ENCODE data around the gene SAPCD1.

The SAPCD1 gene

DNA sequence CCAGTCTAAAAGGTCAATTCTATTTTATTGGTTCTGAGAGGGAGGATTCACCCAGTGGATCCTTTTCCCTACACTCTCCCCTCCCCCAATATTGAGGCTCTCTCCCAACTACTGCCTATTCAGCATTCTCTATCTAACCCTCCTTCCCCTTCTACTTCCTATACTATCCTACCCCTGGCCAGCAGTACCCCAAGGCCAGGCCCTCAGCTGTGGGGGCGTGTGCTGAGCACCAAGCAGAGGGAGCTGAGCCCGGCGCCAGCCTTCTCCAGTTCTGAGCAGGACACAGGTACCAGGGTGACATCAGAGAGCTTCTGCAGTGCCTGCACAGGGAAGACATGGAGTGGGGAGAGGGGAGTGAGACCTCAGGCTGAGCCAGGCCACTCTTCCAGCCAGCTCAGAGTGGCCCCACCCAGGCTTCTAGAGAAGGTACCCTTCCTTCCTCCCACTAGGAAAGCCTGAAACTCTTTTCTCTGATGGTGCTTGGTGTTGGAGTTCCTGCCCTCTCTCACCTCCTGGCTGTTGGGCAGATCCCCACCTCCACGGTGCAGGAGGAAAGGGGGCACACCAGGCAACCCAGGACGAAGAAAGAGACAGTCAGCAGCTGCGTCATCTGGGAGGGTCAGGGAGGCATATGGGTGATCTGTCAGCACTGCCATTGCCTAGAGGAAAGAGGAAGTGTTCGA is 35.3 kb upstream of the SAPCD1 start:
- Mint-ChIP-seq H3K27ac (peak overlapping the region; percentile 5), H3K9me3 (no peaks in the 10 kb centered on the region), H3K27me3 (no peaks in the 10 kb centered on the region), H3K4me3 (peak overlapping the region; percentile 60), H3K4me1 (peaks cover 48% of the 10 kb centered on the region), H3K36me3 (peaks cover 2% of the 10 kb centered on the region)

GRCh38 chr6:31727717-31728671 is 34.5 kb upstream of the SAPCD1 start:
- Mint-ChIP-seq H3K36me3 (peaks cover 2% of the 10 kb centered on the region), H3K27me3 (no peaks in the 10 kb centered on the region), H3K4me3 (peak overlapping the region; percentile 60), H3K4me1 (peaks cover 48% of the 10 kb centered on the region), H3K27ac (no peak overlapping the region), H3K9me3 (no peaks in the 10 kb centered on the region)

- Mint-ChIP-seq H3K9me3 (no peaks in the 10 kb centered on the region), H3K4me3 (peak within 1 kb of the TSS; percentile 93), H3K36me3 (peaks cover 7% of the 10 kb centered on the region), H3K27me3 (no peaks in the 10 kb centered on the region), H3K4me1 (peaks cover 57% of the 10 kb centered on the region), H3K27ac (no peak within 1 kb of the TSS)
Measured at GRCh38 chr6:31728767-31729514, 33.5 kb upstream of the SAPCD1 start, which contains the start of gene DDAH2. DDAH2 (minus strand) TSS chr6:31729299; CDS start chr6:31729161, 138 bp downstream.

DNA sequence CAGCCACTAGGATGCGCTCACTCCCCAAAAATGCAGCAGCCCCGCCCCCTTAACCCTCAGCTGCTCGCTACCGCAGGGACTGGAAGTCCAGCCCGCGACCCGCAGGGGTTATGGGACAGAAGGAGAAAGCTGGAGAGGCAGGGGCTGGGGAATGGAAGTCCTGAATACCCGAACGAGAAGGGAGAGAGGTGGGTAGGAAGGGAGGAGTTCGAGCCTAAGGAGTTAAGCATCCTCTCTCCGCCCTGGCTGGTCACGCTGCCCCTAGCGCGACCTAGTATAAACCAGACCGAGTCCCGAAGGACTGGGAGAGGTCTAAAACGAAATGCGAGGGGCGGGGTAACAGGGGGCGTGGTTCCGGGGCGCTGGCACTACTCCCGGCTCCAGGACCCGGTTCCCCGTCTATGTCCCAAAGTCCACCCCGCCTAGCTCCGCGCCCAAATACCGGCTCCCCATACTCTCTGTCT is 32.9 kb upstream of the SAPCD1 start:
- peak overlapping the region; percentile 93 for H3K4me3 Mint-ChIP-seq
- H3K9me3 Mint-ChIP-seq, result no peaks in the 10 kb centered on the region
- no peaks in the 10 kb centered on the region for H3K27me3 Mint-ChIP-seq
- peaks cover 7% of the 10 kb centered on the region for H3K36me3 Mint-ChIP-seq
- H3K27ac Mint-ChIP-seq, result no peak overlapping the region
- H3K4me1 Mint-ChIP-seq, result peaks cover 63% of the 10 kb centered on the region

- H3K27me3 Mint-ChIP-seq, result no peaks in the 10 kb centered on the region
- H3K27ac Mint-ChIP-seq, result peak overlapping the region; percentile 24
- peaks cover 63% of the 10 kb centered on the region for H3K4me1 Mint-ChIP-seq
- peaks cover 7% of the 10 kb centered on the region for H3K36me3 Mint-ChIP-seq
- H3K9me3 Mint-ChIP-seq, result no peaks in the 10 kb centered on the region
- H3K4me3 Mint-ChIP-seq, result peak overlapping the region; percentile 93
Measured at GRCh38 chr6:31729979-31730630, 32.4 kb upstream of the SAPCD1 start.

GRCh38 chr6:31730631-31731086 is 31.8 kb upstream of the SAPCD1 start:
- no peaks in the 10 kb centered on the region for H3K27me3 Mint-ChIP-seq
- peaks cover 62% of the 10 kb centered on the region for H3K4me1 Mint-ChIP-seq
- H3K36me3 Mint-ChIP-seq, result peaks cover 7% of the 10 kb centered on the region
- H3K9me3 Mint-ChIP-seq, result no peaks in the 10 kb centered on the region
- H3K27ac Mint-ChIP-seq, result peak overlapping the region; percentile 24
- peak overlapping the region; percentile 93 for H3K4me3 Mint-ChIP-seq

DNA sequence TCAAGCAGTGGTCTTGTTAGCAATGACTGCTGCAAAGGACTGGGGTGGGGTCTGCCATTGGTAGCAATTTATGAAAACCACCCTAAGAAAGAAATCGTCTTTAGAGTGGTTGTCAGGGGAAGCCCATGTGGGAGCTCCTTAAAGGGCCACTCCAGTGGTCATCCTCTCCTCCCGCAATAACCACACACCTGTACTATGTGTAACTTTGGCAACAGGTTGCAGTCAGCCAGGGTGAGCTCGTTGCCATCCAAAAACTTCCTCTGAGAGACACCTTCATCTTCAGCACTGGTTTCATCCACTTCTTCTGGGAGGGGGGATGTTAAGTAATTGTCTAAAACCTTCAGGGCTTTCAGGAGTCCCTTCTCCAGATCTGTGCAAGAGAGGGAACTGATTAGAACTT is 30.4 kb upstream of the SAPCD1 start:
- no peak overlapping the region for H3K27ac Mint-ChIP-seq
- peaks cover 55% of the 10 kb centered on the region for H3K4me1 Mint-ChIP-seq
- H3K4me3 Mint-ChIP-seq, result no peak overlapping the region
- no peaks in the 10 kb centered on the region for H3K9me3 Mint-ChIP-seq
- H3K27me3 Mint-ChIP-seq, result no peaks in the 10 kb centered on the region
- H3K36me3 Mint-ChIP-seq, result peaks cover 7% of the 10 kb centered on the region

DNA sequence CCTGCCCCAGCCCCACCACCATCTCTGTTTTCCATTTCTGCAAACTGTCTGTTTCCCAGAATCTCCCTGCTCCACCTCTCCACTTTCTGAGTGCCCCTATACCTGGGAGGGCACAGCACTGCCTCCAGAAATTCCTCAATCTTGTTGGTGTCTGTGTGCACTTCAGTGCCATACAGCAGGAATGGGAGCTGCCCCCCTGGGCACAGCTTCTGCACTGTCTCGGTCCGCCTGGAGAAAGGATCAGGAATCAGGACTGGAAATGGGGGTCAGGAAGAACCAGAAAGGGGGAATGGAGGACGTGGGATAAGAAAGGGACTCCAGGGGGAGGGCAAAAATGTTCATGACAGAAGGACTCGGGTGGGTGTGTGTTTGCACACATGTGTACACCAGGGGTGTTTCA is 28.7 kb upstream of the SAPCD1 start:
- Mint-ChIP-seq H3K27me3 (no peaks in the 10 kb centered on the region), H3K4me3 (peak overlapping the region; percentile 96), H3K36me3 (peaks cover 7% of the 10 kb centered on the region), H3K27ac (no peak overlapping the region), H3K4me1 (peaks cover 58% of the 10 kb centered on the region), H3K9me3 (no peaks in the 10 kb centered on the region)

- Mint-ChIP-seq H3K27me3 (no peaks in the 10 kb centered on the region), H3K9me3 (no peaks in the 10 kb centered on the region), H3K36me3 (peaks cover 7% of the 10 kb centered on the region), H3K27ac (peak overlapping the region; percentile 86), H3K4me3 (peak overlapping the region; percentile 96), H3K4me1 (peaks cover 60% of the 10 kb centered on the region)
Measured at GRCh38 chr6:31734247-31734820, 28.1 kb upstream of the SAPCD1 start.

GRCh38 chr6:31734821-31735406 is 27.5 kb upstream of the SAPCD1 start:
- H3K4me3 Mint-ChIP-seq, result peak overlapping the region; percentile 96
- H3K27me3 Mint-ChIP-seq, result no peaks in the 10 kb centered on the region
- peaks cover 63% of the 10 kb centered on the region for H3K4me1 Mint-ChIP-seq
- peaks cover 7% of the 10 kb centered on the region for H3K36me3 Mint-ChIP-seq
- H3K9me3 Mint-ChIP-seq, result no peaks in the 10 kb centered on the region
- peak overlapping the region; percentile 92 for H3K27ac Mint-ChIP-seq

DNA sequence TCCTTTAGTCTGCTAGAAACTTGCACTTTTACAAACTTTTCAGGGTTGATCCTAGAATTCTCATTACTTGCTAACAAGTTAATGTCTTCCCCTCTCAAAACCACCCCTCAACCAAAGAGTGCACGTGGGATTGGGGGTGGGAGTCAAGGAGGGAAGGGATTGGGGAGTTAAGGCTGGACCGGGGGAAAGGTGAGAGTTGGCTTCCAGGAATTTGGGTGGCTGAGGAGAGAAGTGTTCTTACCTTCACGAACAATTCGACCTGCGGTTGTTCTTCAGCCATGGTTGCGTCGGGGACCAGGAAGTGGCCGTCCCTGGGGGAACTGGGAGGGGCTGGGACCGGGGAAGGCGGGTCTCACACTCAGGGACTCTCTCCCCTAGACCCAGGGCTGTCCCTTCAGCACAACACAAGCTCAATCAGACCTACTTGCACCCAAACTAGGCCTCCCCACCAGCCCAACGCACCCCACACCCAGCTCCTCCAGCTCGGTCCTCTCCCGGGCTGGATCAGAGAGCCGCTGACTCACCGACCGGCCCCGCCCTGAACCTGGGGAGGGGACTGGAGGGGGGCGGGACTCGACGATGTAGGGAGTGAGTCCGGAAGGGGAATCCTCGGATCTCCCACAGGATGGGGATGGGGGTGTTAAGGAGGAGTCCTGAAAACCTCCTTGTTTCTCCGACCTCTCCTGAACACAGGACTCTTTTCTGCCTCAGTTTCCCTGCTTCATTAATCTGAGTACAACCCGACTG is 26.3 kb upstream of the SAPCD1 start, which contains the start of gene CLIC1:
CLIC1 (minus strand) TSS at position 510 of the 747 bp plus-strand sequence; CDS start at position 280, 230 bp downstream.
- Mint-ChIP-seq H3K4me3 (peak within 1 kb of the TSS; percentile 96), H3K27me3 (no peaks in the 10 kb centered on the region), H3K4me1 (peaks cover 55% of the 10 kb centered on the region), H3K36me3 (peaks cover 7% of the 10 kb centered on the region), H3K9me3 (no peaks in the 10 kb centered on the region), H3K27ac (peak within 1 kb of the TSS; percentile 92)

DNA sequence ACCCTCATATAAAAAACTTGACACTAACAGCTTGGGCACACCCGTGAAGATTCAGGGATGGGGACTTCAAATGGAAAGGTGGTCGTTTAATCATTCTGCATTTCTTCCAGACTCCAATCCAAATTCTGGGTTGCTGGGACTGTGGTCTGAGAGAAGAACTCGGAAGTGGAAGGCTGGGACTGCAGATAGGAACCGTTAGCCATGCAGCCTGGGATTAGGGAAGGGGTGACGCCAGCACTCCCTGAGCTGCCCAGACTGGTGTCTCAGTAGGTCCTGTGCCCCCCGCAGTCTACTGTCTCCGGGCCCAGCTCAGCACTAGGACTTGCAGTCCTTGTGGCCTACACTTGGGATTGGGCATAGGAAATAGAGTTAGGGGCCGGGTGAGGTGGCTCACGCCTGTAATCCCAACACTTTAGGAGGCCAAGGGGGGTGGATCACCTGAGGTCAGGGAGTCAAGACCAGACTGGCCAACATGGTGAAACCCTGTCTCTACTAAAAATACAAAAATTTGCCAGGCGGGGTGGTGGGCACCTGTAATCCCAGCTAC is 25.6 kb upstream of the SAPCD1 start:
- peaks cover 10% of the 10 kb centered on the region for H3K36me3 Mint-ChIP-seq
- H3K4me3 Mint-ChIP-seq, result peak overlapping the region; percentile 96
- H3K9me3 Mint-ChIP-seq, result no peaks in the 10 kb centered on the region
- peaks cover 58% of the 10 kb centered on the region for H3K4me1 Mint-ChIP-seq
- peak overlapping the region; percentile 65 for H3K27ac Mint-ChIP-seq
- H3K27me3 Mint-ChIP-seq, result no peaks in the 10 kb centered on the region

DNA sequence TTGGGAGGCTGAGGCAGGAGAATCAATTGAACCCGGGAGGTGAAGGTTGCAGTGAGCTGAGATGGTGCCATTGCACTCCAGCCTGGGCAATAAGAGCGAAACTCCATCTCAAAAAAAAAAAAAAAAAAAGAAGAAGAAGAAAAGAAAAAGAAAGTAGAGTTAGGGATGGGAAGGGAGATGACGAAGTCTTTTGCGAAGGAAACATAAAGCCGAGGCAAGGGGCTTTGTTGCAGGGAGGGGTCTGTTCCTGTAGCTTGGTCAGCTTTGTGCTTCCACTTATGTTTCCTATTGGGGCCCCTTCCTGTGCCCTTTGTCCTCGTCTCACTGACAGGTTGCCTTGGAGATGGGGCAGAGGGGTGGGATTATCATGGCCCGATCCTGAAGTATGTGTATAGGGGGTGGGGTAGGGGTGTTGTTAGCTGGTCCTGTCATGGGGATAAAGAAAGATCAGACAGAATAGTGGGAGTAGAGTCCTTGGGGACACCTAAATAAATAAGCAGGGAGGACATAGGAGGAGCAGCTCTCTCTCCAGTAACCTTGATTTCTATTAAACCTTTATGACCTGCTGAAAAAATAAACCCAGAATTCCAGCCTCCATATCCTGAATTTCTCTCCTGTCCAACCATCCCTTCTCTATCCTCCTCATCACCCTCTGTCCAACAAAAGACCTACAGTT is 25.0 kb upstream of the SAPCD1 start:
- no peaks in the 10 kb centered on the region for H3K9me3 Mint-ChIP-seq
- peaks cover 59% of the 10 kb centered on the region for H3K4me1 Mint-ChIP-seq
- peak overlapping the region; percentile 96 for H3K4me3 Mint-ChIP-seq
- H3K36me3 Mint-ChIP-seq, result peaks cover 9% of the 10 kb centered on the region
- H3K27ac Mint-ChIP-seq, result peak overlapping the region; percentile 66
- no peaks in the 10 kb centered on the region for H3K27me3 Mint-ChIP-seq
